Stimulated activated effector memory CD8-positive, alpha-beta T cell treated with anti-CD3 and anti-CD28 coated beads, Interleukin-12 subunit alpha, Interleukin-12 subunit beta, amount 100 ng/mL, for 72 hours (primary cell): ENCODE data around the gene DNMT3A.

Experiments
- ATAC-seq: fragments of 150-1000 bp; cut with Tn5 transposase; 2 replicates; pipeline ENCODE4 v1.10.0; 2021
- DNase-seq, 2 donors: peaks; one replicate each; pipeline ENCODE4 v3.0.0; 2021 to 2022; ENCODE audit warnings: low spot score in 2 of 2
- H3K27ac Mint-ChIP-seq: one replicate; pipeline ENCODE4 v1.8.0; 2022; ENCODE audit warnings: mild to moderate bottlenecking, mixed read lengths
- H3K36me3 Mint-ChIP-seq: one replicate; pipeline ENCODE4 v1.8.0; 2022; ENCODE audit warnings: mild to moderate bottlenecking, mixed read lengths
- H3K4me1 Mint-ChIP-seq: one replicate; pipeline ENCODE4 v1.8.0; 2022; ENCODE audit warnings: mixed read lengths
- H3K4me3 Mint-ChIP-seq: one replicate; pipeline ENCODE4 v1.8.0; 2022; ENCODE audit warnings: mild to moderate bottlenecking, mixed read lengths
- H3K9me3 Mint-ChIP-seq: one replicate; pipeline ENCODE4 v1.8.0; 2022; ENCODE audit warnings: mixed read lengths

The DNMT3A gene

DNA sequence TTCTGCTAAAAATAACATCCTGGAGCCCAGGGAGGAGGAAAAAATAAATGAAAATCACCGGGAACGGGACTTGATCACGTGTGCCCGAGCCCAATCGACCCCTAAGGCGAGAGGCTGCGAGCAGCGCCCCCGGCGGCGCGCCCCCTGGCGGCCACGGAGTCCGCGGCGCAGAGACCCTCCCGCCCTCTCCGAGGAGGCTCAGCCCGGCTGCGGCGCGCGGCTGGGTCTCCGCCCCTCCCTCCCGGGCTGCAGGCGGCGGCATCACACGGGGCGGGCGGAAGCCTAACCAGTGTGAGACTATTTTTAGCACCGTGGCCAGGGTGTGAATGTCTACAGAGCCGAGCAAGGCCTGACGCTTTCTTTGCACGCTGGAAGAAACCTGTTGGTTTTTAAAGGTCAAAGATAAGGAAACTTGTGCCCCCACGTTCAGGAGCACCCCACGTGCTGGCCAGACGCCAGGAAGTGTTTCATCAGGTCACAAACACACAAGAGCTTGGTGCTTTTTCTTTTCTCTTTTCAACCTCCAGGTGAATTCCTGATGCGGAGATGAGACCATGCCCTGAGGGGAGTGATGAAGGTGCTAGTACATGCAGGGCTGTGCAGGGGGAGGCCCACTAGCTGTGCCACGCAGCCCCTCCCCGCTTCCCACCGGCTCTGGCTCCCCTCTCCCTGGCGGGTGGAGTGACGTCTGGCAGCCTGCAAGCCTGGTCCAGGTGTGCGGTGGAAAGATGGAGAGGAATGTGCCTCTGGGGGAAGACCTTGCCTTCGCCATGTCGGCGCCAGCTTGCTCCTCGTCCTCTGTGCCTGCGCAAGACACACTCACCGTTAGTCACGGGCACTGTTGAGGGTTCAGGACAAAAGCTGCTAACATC lies 35.3 kb upstream of the DNMT3A start:
- peak overlapping the region; percentile 69 for H3K4me3 Mint-ChIP-seq
- ATAC-seq, result peak; percentile 99
- H3K9me3 Mint-ChIP-seq, result no peaks in the 10 kb centered on the region
- H3K36me3 Mint-ChIP-seq, result no peaks in the 10 kb centered on the region
- DNase-seq, result peak; percentile 92 to 95
- peak overlapping the region; percentile 91 for H3K27ac Mint-ChIP-seq
- H3K4me1 Mint-ChIP-seq, result peaks cover 53% of the 10 kb centered on the region

DNA sequence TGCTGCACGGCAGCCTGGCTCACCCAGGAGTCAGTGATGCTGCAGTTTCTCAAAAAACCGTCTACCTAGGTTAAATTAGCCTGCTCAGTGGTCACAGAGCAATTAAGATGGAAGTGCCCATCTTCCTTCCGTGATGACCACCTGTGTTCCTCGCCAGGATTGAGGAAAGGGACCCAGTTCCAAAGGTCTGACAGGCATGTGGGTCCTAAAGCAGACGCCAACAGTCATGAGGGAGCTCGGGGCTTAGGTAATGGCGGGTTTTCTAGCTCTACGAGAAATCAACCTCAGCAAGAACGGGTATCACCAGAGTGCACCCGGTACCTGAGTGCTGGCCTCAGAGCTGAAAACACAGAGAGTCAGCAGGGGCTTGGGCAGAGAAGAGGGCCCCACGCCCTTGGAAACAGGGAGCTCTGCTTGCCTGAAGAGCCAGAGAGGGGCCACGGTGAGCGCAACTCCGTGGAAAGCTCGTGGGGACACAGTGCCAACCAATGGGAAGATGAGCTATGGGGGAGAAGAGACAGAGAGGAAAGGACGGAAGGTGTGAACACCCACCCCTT lies 34.3 kb upstream of the DNMT3A start:
- DNase-seq, result no peak
- Mint-ChIP-seq H3K4me1 (peaks cover 47% of the 10 kb centered on the region), H3K9me3 (no peaks in the 10 kb centered on the region), H3K27ac (peak overlapping the region; percentile 91), H3K4me3 (peak overlapping the region; percentile 69), H3K36me3 (peaks cover 6% of the 10 kb centered on the region)
- no peak for ATAC-seq

DNA sequence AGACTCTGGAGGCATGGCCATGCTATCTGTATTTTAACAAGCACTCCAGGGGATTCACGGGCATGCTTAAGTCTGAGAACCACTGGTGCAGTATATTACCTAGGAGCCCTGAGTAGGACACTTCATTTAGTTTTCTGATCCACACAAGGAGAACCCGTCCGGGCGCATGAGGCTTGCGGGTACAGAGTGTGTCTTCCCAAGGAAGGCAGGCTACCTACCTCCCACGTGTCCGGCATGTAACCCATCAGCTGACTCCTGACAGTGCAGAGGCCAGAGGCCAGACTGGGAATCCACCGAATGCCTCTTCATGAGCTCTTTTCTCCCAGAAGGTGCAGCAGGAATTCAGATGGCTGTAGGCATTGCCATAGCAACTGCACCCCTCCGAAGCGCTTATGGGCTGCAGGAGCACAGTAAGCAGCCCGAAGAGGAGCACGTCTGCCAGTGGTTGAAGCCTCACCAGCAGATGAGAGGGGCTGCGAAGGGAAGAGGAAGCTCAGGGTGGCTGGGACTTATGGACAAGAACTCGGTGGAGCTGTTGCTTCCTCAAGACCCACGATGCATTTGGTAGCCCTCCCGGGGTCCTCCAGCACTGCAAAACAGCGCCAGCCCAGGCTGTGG lies 33.8 kb upstream of the DNMT3A start:
- Mint-ChIP-seq H3K4me1 (peaks cover 47% of the 10 kb centered on the region), H3K4me3 (peak overlapping the region; percentile 69), H3K27ac (peak overlapping the region; percentile 82), H3K36me3 (peaks cover 6% of the 10 kb centered on the region), H3K9me3 (no peaks in the 10 kb centered on the region)
- ATAC-seq (no peak), DNase-seq (no peak)

DNA sequence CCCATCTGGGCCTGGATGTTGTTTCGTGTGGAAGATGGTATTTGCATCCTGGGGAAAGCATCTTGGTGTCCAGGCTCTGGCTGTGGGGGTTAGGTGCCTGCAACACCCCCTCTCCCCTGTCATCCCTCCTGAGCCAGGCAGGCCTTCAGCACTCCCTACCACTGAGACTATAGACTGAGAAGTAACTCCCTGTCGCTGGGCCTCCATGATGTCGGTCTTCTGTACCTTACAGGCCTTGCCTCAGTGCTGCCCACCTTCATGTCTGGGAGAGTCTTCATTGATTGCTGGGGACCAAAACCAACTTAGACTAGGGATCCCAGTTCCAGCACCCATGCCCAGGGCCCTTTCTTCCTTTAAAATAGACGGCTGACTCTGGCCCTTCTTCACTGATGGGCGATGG lies 33.1 kb upstream of the DNMT3A start:
- ATAC-seq, result no peak
- H3K27ac Mint-ChIP-seq, result peak overlapping the region; percentile 82
- DNase-seq, result no peak

DNA sequence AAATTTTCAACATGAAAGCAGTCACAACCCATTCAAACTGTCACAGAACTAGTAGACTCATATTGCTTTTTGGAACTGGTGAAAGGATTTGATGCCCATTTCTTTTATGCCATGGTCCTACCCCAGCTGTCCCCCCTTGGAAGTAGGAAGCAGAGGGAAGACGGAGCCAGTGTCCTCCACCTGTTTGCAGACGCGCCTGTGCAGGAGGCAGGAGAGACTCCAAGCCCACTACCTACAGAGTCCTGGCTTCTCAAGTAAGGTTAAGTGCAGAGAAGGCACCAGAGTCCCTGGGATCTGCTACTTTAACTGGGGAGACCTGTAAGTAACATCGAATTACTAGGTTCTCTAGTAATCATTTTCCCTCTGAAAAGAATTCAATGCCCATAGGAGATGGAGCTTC lies 32.7 kb upstream of the DNMT3A start:
- DNase-seq, result no peak
- Mint-ChIP-seq H3K4me1 (peaks cover 38% of the 10 kb centered on the region), H3K36me3 (peaks cover 6% of the 10 kb centered on the region), H3K27ac (peak overlapping the region; percentile 82), H3K4me3 (no peak overlapping the region), H3K9me3 (no peaks in the 10 kb centered on the region)
- no peak for ATAC-seq

More for the DNA sequence above, 33.1 kb upstream of the DNMT3A start:
- Mint-ChIP-seq H3K9me3 (no peaks in the 10 kb centered on the region), H3K36me3 (peaks cover 6% of the 10 kb centered on the region), H3K4me1 (peaks cover 43% of the 10 kb centered on the region), H3K4me3 (no peak overlapping the region)

DNA sequence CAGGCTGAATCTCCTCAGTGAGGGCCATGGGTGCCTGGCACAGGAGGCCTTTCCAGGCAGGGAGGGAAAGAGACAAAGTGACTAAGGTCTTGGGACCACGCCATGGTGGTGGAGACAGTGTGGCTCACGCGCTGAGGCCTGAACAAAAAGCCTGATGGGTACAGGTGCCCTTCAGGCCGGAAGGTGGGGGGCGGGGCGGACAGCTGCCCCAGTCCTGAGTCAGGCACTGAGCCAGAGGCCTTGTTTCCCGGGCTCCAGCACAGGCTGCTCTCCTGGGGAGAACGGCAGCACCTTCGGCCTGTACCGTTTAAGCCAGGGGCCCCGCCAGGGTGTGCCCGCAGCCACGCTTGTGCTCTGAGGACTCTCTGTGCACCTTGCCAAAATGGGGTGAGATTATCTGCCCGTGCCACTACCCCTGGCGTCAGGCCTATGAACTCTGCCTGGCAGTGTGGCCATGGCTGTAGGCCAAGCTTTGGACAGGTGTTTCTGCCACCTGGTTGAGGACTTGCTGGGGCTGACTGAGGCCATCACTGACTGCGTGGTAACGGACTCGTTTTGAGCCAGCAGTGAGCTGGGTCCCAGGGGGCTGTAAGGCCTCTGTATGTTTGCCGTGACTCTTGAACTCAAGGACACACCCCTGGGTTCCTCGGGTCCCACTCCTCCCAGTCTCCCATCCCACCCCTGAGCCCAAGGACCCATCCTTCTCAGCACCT lies 31.7 kb upstream of the DNMT3A start:
- ATAC-seq (no peak), DNase-seq (no peak)
- peak overlapping the region; percentile 86 for H3K27ac Mint-ChIP-seq
- peaks cover 29% of the 10 kb centered on the region for H3K4me1 Mint-ChIP-seq
- no peaks in the 10 kb centered on the region for H3K9me3 Mint-ChIP-seq
- peaks cover 6% of the 10 kb centered on the region for H3K36me3 Mint-ChIP-seq
- H3K4me3 Mint-ChIP-seq, result no peak overlapping the region

- DNase-seq (no peak), ATAC-seq (no peak)
- Mint-ChIP-seq H3K4me3 (no peak overlapping the region), H3K4me1 (peaks cover 21% of the 10 kb centered on the region), H3K36me3 (peaks cover 6% of the 10 kb centered on the region), H3K9me3 (no peaks in the 10 kb centered on the region), H3K27ac (peak overlapping the region; percentile 86)
Observed at GRCh38 chr2:25372405-25373268, 30.9 kb upstream of the DNMT3A start.

DNA sequence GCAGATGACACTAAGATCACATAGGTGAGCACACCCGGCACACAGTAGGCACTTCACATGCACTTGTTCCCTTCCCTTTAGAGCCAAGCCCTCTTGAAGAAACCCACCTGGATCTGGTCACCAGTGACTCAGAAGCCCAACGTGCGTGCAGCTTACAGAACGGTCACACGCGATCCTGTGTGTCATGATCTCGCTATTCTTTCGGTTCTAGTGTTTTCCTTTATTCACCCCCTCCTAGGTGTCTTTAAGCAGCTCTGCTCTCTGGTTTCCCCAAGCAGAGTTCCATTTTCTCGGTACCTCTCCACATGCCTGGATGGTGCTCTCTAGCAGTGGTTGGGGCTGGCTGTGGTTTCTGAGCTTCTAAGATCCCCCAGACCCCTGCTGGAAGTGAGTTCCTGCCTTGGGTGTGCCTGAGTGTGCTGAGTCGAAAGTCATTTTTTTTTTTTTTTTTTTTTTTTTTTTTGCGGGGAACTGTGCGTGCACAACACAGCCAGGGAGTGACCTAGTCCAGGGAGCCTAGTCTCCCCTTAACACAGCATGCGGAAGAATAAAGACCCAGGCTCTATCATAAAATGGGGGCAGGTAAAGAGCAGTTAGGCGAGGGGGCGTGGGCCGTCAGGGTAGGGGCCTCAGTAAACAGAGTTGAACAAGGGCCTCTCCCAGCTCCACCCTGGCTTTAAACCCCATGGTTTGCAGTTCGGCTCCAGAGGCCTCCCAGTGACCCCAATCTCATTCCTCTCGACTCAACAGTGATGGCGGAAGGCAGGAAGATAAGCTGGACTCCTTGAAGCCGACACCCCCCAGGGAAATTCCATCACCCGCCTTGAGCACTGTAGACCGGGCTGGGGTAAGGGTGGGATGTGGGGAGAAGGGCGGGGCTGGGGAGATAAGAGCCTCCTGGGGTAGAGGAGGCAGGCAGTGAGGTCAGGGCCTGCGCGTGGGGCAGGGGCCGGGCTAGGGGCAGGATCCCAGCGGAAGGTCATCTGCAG lies 29.8 kb upstream of the DNMT3A start:
- ATAC-seq (no peak), DNase-seq (no peak)
- H3K4me1 Mint-ChIP-seq, result peaks cover 12% of the 10 kb centered on the region

DNA sequence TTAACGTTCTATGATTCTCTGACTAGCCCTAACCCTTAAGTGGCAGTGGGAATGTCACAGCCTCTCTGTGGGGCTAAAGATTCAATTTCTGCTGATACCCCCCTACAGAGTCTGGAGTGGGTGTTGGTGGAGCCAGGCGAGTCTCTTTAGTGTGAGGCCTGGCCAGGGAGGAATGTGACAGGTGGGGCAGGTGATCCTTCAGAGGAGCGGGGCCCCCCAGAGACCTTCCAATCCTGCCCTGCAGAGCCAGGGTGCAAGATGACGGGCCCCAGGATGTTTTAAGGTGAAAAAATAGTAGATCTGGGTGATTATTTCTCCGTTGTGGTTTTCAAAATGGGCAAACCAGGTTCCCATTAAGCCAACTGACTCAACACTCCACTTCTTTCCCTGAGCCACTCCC lies 28.2 kb upstream of the DNMT3A start:
- no peak for ATAC-seq
- H3K27ac Mint-ChIP-seq, result peak overlapping the region; percentile 58
- H3K4me3 Mint-ChIP-seq, result no peak overlapping the region
- no peak for DNase-seq
- H3K4me1 Mint-ChIP-seq, result peaks cover 2% of the 10 kb centered on the region
- peaks cover 6% of the 10 kb centered on the region for H3K36me3 Mint-ChIP-seq
- no peaks in the 10 kb centered on the region for H3K9me3 Mint-ChIP-seq

More for the DNA sequence above, 29.8 kb upstream of the DNMT3A start:
- Mint-ChIP-seq H3K36me3 (peaks cover 6% of the 10 kb centered on the region), H3K9me3 (no peaks in the 10 kb centered on the region), H3K4me3 (no peak overlapping the region), H3K27ac (peak overlapping the region; percentile 58)

DNA sequence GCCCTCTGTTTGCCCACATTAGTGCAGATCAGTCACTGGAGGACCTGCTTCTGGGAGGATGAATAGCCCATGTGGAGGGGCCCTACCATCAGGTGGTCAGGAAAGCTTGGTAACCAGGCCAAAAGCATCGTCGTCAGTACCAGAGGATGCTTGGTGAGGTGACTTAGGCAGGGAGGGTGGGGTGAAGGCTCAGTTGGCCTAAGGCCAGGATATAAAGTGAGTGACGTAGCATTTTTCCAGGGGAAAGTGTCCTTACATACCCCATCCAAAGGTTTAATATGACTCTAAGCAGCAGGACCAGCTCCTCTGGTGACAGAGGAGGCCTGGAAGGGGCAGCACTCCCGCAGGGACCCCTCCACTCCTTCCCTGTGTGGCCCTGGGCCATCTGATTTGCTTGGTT lies 27.7 kb upstream of the DNMT3A start:
- H3K4me3 Mint-ChIP-seq, result no peak overlapping the region
- peaks cover 9% of the 10 kb centered on the region for H3K36me3 Mint-ChIP-seq
- no peaks in the 10 kb centered on the region for H3K9me3 Mint-ChIP-seq
- H3K27ac Mint-ChIP-seq, result peak overlapping the region; percentile 58
- DNase-seq (no peak), ATAC-seq (no peak)
- peaks cover 6% of the 10 kb centered on the region for H3K4me1 Mint-ChIP-seq

GRCh38 chr2:25368660-25369059 lies 26.9 kb upstream of the DNMT3A start:
- ATAC-seq (no peak), DNase-seq (no peak)

GRCh38 chr2:25367296-25367695 lies 25.6 kb upstream of the DNMT3A start:
- H3K36me3 Mint-ChIP-seq, result peaks cover 17% of the 10 kb centered on the region
- no peak for DNase-seq
- no peak for ATAC-seq
- no peaks in the 10 kb centered on the region for H3K9me3 Mint-ChIP-seq
- no peak overlapping the region for H3K4me3 Mint-ChIP-seq
- peaks cover 24% of the 10 kb centered on the region for H3K4me1 Mint-ChIP-seq
- H3K27ac Mint-ChIP-seq, result no peak overlapping the region

More at GRCh38 chr2:25368660-25369059, 26.9 kb upstream of the DNMT3A start:
- Mint-ChIP-seq H3K36me3 (peaks cover 12% of the 10 kb centered on the region), H3K4me3 (no peak overlapping the region), H3K27ac (no peak overlapping the region), H3K9me3 (no peaks in the 10 kb centered on the region), H3K4me1 (peaks cover 13% of the 10 kb centered on the region)

DNA sequence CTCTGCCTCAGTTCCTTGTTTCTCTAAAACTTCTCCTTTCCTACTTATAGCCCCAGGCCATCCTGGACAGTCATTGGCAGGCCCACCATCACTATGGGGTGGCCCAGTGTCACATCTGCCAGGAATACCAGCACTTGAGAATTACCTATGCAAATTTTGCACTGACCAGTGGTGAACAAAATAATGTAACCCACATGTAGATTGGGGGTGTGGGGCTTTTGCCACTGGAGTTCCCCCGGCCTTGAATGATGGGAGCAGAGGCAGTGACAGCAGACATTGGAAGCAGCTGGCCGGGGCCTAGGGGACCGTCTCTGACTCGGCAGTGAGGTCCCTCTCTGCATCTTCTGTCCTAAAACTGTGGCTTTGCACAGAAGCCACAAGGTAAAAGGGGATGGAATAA lies 24.9 kb upstream of the DNMT3A start:
- ATAC-seq (no peak), DNase-seq (no peak)
- peak overlapping the region; percentile 3 for H3K27ac Mint-ChIP-seq
- no peak overlapping the region for H3K4me3 Mint-ChIP-seq
- peaks cover 22% of the 10 kb centered on the region for H3K36me3 Mint-ChIP-seq
- no peaks in the 10 kb centered on the region for H3K9me3 Mint-ChIP-seq
- peaks cover 30% of the 10 kb centered on the region for H3K4me1 Mint-ChIP-seq
